Keratinocyte (primary cell): ENCODE measurements around the gene CDCA4.

Source experiments
- CTCF ChIP-seq, 3 experiments: IDR thresholded peaks in 1 of 3; conservative IDR thresholded peaks in 1 of 3; optimal IDR thresholded peaks in 1 of 3; 2 replicates in 2 of 3; 3 replicates in 1 of 3; pipeline versions ENCODE3 to v1.5.1; 2011; ENCODE audit warnings: low read length in 3 of 3, mild to moderate bottlenecking in 3 of 3, moderate library complexity in 2 of 3, control low read depth in 1 of 3, inconsistent platforms in 1 of 3; ENCODE audit not compliant: insufficient read depth in 2 of 3; ENCODE audit errors: extremely low read depth in 1 of 3
- EZH2 ChIP-seq: IDR thresholded peaks from one replicate; pipeline ENCODE4 v1.6.1; 2012; ENCODE audit warnings: inconsistent platforms, mild to moderate bottlenecking, low read length, moderate library complexity

GRCh38 chr14:105015905-105016304, 5.0 kb downstream of the CDCA4 start:
- TF ChIP-seq CTCF (optimal IDR thresholded peaks at IDR 0.05 in 1 of 3, IDR thresholded peaks at IDR 0.05 in 1 of 3, conservative IDR thresholded peaks at IDR 0.05 in 1 of 3; ENCODE audit: extremely low read depth in 1 of 3, insufficient read depth in 2 of 3, low read length in 3 of 3) = no peak
- TF ChIP-seq EZH2 = no peak
